ENCODE data around the gene LINGO1.

The LINGO1 gene

GRCh38 chr15:77615472-77615871 lies 17.2 kb downstream of the LINGO1 start:
- no peak for DNase-seq (ENCODE audit: low spot score)

GRCh38 chr15:77614251-77614806 lies 18.4 kb downstream of the LINGO1 start:
- DNase-seq (ENCODE audit: low spot score), result no peak

GRCh38 chr15:77613814-77614213 lies 18.9 kb downstream of the LINGO1 start:
- DNase-seq (ENCODE audit: low spot score), result no peak

GRCh38 chr15:77612958-77613601 lies 19.6 kb downstream of the LINGO1 start:
- no peak for DNase-seq (ENCODE audit: low spot score)

GRCh38 chr15:77611767-77612166 lies 20.9 kb downstream of the LINGO1 start:
- DNase-seq (ENCODE audit: low spot score), result no peak

GRCh38 chr15:77610731-77611130 lies 22.0 kb downstream of the LINGO1 start:
- DNase-seq (ENCODE audit: low spot score), result no peak

- no peak for DNase-seq (ENCODE audit: low spot score)
Observed at GRCh38 chr15:77609558-77609957, 23.2 kb downstream of the LINGO1 start.

GRCh38 chr15:77608774-77609173 lies 23.9 kb downstream of the LINGO1 start:
- no peak for DNase-seq (ENCODE audit: low spot score)

GRCh38 chr15:77607894-77608261 lies 24.8 kb downstream of the LINGO1 start:
- DNase-seq (ENCODE audit: low spot score), result no peak

- DNase-seq (ENCODE audit: low spot score), result peak; percentile 79
Observed at GRCh38 chr15:77607111-77607893, 25.4 kb downstream of the LINGO1 start.

- DNase-seq (ENCODE audit: low spot score), result no peak
Observed at GRCh38 chr15:77606142-77607034, 26.3 kb downstream of the LINGO1 start.

- no peak for DNase-seq (ENCODE audit: low spot score)
Observed at GRCh38 chr15:77605547-77605946, 27.2 kb downstream of the LINGO1 start.

GRCh38 chr15:77604973-77605372 lies 27.7 kb downstream of the LINGO1 start:
- DNase-seq (ENCODE audit: low spot score), result no peak

GRCh38 chr15:77603611-77604336 lies 28.9 kb downstream of the LINGO1 start:
- no peak for DNase-seq (ENCODE audit: low spot score)

- no peak for DNase-seq (ENCODE audit: low spot score)
Observed at GRCh38 chr15:77602800-77603199, 29.9 kb downstream of the LINGO1 start.

- peak; percentile 43 for DNase-seq (ENCODE audit: low spot score)
Observed at GRCh38 chr15:77599899-77600298, 32.8 kb downstream of the LINGO1 start.

GRCh38 chr15:77599357-77599756 lies 33.4 kb downstream of the LINGO1 start:
- no peak for DNase-seq (ENCODE audit: low spot score)

GRCh38 chr15:77598644-77599043 lies 34.1 kb downstream of the LINGO1 start:
- DNase-seq (ENCODE audit: low spot score), result no peak

- no peak for DNase-seq (ENCODE audit: low spot score)
Observed at GRCh38 chr15:77597804-77598453, 34.8 kb downstream of the LINGO1 start.

GRCh38 chr15:77596821-77597803 lies 35.6 kb downstream of the LINGO1 start:
- DNase-seq (ENCODE audit: low spot score), result no peak
